SIG-M5 (cell line): ENCODE results near the gene MAGI3.
"Not testable (repeated sequence)": the region's sequence is repeated elsewhere in the genome, so short reads cannot be mapped to it uniquely, and the experiment has no call there.

Experiments used
- DNase-seq: peaks from one replicate; lab custom pipeline; 2025; lab: John Stamatoyannopoulos, UW

Gene MAGI3

DNA sequence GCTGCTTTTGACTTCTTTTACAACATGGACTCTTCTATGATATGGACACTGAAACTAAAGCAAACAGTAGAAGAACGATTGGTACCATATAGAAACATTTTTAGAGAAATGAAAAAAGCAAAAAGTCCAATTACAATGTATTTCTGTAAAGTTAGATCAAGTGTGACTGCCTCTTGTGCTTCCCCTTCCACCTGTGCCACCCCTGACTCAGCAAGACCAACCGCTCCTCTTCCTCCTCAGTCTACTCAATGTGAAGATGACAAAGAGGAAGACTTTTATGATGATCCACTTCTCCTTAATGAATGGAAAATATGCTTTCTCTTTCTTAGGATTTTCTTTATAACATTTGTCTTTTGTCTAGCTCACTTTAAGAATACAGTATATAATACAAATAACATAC, 302.0 kb downstream of the MAGI3 start:
- DNase-seq, result no peak

DNA sequence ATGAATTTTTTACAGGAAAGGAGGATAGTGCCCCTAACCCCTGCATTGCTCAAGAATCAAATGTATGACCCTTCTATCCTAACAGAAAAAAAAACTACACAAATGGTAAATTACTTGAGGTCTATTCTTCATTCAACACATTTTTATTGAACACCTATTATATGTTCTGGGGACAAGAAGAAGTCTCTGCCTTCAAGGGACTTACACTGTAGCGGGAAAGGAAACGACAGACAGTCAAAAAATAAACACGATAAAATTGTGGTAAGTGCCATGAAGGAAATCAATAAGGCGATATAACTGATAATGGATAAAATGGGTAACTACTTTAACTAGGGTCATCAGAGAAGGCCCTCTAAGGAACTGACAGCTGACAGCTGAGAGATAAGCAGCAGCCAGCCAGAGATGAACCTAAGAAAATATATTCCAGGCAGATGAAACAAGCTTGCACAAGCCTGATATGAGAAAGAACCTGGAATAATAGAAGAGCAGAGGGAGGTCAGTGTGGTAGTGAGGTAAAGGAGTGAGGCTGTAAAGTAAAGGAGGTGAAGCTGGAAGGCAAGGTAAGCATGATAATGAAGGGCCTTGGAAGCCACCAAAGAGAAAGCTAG, 302.6 kb downstream of the MAGI3 start:
- DNase-seq, result no peak

DNA sequence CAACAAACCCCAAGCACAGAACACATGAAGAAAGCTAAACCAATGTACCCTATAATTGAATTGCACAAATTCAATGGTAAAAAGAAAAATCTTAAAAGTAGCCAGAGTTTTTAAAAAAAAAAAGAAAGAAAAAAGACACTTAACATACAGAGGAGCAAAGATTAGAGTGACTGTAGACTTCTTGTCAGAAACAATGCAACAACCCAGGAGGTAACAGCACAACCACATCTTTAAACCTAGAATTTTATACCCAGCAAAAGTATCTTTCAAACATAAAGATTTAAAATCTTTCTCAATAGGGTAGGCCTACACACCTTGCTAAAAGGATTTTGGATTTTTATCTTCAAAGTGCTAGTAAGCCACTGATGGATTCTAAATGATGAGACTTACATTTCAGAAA, 304.6 kb downstream of the MAGI3 start:
- no peak for DNase-seq

DNA sequence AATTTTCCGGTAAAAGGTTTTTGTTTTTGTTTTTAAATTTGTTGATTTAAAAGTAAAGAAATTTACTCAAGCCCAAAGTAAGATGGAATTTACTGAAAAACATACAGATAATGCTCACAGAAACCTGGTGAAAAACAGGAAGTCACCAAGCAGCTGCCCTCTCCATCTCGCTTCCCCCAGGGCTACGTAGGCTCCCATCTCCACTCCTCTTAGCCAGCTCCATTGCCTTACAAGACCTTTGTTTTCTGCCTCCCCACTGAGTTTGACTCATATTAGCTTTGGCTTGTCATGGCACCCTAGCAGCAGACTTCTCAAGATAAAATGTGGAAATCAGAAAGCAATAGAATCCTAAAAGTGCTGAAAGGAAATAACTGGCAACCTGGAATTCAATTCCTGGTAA, 311.1 kb downstream of the MAGI3 start:
- no peak for DNase-seq

DNA sequence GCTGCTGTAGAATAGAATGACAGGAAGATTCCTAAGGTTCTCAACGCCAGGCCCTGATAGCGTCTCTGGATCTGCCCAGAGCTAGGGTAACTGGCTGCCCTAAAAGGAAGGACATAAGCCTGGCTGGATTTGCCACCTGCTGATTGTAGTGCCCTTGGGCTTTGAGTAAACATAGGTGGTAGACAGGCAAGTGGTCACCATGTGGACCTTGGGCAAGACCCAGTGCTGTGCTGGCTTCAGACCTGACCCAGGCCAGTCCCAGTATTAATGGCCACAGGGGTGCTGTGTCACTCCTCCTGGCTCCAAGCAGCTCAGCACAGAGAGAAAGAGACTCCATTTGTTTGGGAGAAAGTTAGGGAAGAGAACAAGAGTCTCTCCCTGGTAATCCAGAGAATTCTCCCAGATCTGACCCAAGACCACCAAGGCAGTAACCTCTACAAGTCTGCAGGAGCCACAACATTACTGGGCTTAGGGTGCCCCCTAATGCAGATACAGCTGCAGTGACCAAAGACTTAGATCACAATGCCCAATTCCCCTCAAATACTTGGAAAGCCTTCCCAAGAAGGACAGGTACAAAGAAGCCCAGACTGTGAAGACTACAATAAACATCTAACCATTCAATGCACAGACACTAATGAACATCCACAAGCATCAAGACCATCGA, 324.4 kb downstream of the MAGI3 start:
- DNase-seq, result no peak

DNA sequence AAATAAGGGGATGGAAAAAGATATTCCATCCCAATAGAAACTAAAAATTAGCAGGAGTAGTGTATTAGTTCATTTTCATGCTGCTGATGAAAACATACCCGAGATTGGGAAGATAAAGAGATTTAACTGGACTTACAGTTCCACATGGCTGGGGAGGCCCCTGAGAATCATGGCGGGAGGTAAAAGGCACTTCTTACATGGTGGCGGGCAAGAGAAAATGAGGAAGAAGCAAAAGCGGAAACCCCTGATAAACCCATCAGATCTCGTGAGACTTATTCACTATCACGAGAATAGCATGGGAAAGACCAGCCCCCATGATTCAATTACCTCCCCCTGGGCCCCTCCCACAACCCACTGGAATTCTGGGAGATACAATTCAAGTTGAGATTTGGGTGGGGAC, 327.2 kb downstream of the MAGI3 start:
- DNase-seq, result not testable (repeated sequence)

DNA sequence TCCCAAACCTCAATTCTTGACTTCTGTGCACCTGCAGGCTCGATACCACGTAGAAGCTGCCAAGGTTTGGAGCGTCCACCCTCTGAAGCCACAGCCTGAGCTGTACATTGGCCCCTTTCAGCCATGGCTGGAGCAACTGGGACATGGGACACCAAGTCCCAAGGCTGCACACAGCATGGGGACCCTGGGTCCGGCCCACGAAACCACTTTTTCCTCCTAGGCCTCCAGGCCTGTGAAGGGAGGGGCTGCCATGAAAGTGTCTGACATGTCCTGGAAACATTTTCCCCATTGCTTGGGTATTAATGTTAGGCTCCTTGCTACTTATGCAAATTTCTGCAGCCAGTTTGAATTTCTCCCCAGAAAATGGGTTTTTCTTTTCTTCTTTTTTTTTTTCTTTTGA, 328.3 kb downstream of the MAGI3 start:
- not testable (repeated sequence) for DNase-seq

DNA sequence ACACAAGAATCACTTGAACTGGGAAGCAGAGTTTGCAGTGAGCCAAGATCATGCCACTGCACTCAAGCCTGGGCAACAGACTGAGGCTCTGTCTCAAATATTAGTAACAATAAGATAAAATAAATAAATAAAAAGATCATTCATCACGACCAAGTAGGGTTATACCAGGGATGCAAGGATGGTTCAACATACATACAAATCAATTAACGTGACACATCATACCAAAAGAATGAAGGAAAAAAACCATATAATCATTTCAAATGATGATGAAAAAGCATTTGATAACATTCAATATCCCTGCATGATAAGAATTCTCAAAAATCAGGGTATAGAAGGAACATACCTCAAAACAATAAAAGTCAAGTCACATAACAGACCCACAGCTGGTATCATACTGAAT, 330.7 kb downstream of the MAGI3 start:
- DNase-seq, result no peak

DNA sequence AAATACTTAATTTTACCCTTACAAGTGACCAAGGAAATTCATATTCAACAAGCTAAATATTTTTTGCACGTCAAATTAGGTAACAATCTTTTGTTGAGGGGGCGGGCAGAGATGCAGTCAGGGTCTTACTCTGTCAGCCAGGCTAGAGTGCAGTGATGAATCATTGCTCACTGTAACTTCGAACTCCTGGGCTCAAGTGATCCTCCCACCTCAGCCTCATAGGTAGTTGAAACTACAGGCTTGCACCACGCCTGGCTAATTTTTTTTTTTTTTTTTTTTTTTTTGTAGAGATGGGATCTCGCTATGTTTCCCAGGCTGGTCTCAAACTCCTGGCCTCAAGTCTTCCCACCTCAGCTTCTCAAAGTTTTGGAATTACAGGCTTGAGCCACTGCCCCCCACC, 342.5 kb downstream of the MAGI3 start:
- no peak for DNase-seq

DNA sequence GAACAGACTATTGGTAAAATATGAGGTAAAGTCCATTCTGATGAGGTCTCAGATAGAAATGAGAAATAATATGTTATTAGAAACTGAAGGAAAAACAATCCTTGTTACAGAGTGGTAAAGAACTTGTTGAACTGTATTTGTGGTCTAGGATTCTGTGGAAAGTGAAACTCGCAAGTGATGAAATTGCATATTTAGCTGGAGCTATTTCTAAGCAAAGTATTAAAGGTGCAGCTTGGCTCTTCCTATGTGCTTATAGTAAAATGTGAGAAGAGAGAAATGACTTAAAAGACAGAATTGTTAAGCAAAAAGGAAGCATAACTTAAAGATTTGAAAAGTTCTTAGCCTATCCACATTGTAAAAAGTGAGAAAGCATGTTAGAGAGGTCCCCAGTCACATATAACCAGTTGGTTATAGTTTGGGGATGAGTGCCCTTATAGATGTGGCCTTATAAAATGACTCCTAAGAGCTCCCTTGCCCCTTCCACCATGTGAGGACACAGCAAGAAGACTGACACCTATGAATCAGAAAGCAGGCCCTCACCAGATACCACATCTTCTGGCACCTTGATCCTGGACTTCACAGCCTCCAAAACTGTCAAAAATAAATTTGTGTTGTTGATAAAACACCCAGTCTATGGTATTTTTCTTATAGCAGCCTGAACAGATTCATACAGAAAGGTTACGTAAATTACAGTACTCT, 344.2 kb downstream of the MAGI3 start:
- no peak for DNase-seq
